Transverse colon (tissue), 4 donors: ENCODE results near the gene BAIAP2. TPM values are rescaled to one million over a fixed set of nuclear protein-coding genes. Genes with fewer than 3 reads are reported as not detected.

ENCODE experiments used
- DNase-seq: peaks from one replicate; pipeline ENCODE4 v3.0.0-alpha.2; 2019
- H3K27ac ChIP-seq, 4 donors: fragments of 200-600 bp; sonication (generic); 2 replicates each; pipeline ENCODE4 v1.5.1; 2016 to 2018; ENCODE audit warnings: inconsistent platforms in 4 of 4
- H3K27me3 ChIP-seq: fragments of 200-600 bp; sonication (generic); 2 replicates; pipeline ENCODE4 v1.5.1; 2017; ENCODE audit warnings: inconsistent platforms
- H3K36me3 ChIP-seq, 4 donors: fragments of 200-600 bp; sonication (generic); 2 replicates each; pipeline ENCODE4 v1.5.1; 2017 to 2019; ENCODE audit warnings: inconsistent platforms in 4 of 4
- H3K4me1 ChIP-seq, 4 donors: fragments of 200-600 bp; sonication (generic); 2 replicates each; pipeline ENCODE4 v1.5.1; 2017 to 2020; ENCODE audit warnings: inconsistent platforms in 4 of 4
- H3K4me3 ChIP-seq, 4 donors: fragments of 200-600 bp; sonication (generic); 1 replicate in 1 of 4; 2 replicates in 3 of 4; pipeline versions ENCODE4 v1.5.1 to v1.6.1; 2017 to 2019; ENCODE audit warnings: inconsistent platforms in 4 of 4
- H3K9me3 ChIP-seq, 2 donors: fragments of 200-600 bp; sonication (generic); 2 replicates each; pipeline ENCODE4 v1.5.1; 2017 to 2019; ENCODE audit warnings: inconsistent platforms in 2 of 2
- CTCF ChIP-seq, 5 experiments: fragments of 200-600 bp in 3 of 5; fragments of 450-650 bp in 2 of 5; sonication (generic) in 3 of 5; IDR thresholded peaks; 1 replicate in 2 of 5; 2 replicates in 3 of 5; pipeline ENCODE4 v1.5.1; 2016 to 2017; ENCODE audit warnings: antibody characterized with exemption in 5 of 5, inconsistent platforms in 3 of 5, mild to moderate bottlenecking in 2 of 5, moderate library complexity in 1 of 5
- EP300 ChIP-seq: sonication (generic); formaldehyde crosslinking; IDR thresholded peaks from one replicate; pipeline ENCODE4 v1.6.1; 2017; ENCODE audit warnings: antibody characterized with exemption, low read depth
- POLR2A ChIP-seq: fragments of 450-650 bp; IDR thresholded peaks from one replicate; pipeline ENCODE4 v1.6.1; 2016; ENCODE audit warnings: antibody characterized with exemption, mild to moderate bottlenecking, moderate library complexity
- POLR2AphosphoS5 ChIP-seq, 3 donors: sonication (generic); formaldehyde crosslinking; IDR thresholded peaks; one replicate each; pipeline ENCODE4 v1.6.1; 2016; ENCODE audit warnings: antibody characterized with exemption in 3 of 3
- WGBS, 2 donors: methylation state at CpG; one replicate each; pipeline ENCODE4 v1.1.5; 2018; ENCODE audit warnings: low coverage in 1 of 2; 5-methylcytosine and 5-hydroxymethylcytosine counted together
- in situ Hi-C, 4 donors: fragments of 200-750 bp; cut with MboI; loops; one replicate each; pipeline versions ENCODE4 v1.15.0 to v1.15.1; 2017; ENCODE audit warnings: low sequenced_read_pairs in 3 of 4, low pct_ligation_motif_present in 1 of 4, low pct_unique_long_range_greater_than_20kb in 1 of 4
- intact Hi-C: fragments of 100-400 bp; cut with DNase I; formaldehyde crosslinking; loops from one replicate; pipeline ENCODE4 v1.15.1; 2023; ENCODE audit warnings: low total_unique reads
- total RNA-seq, 4 donors: library from RNA; depleted of rRNA; stranded (reverse); fragments of >200 nt; gene quantifications; one replicate each; pipeline ENCODE4 v1.1.0, GENCODE V29; 2016

The BAIAP2 gene
- total RNA-seq, 4 donors from 2014 or later: 11.7 to 62.1 (median 39.6) TPM

- 78% methylated on average over 16 of the region's 19 CpGs; no CpG with 5 or more reads in 1 of the 2 donors for WGBS, 2 donors
- Histone ChIP-seq H3K27ac (peak overlapping the region in 1 of 4 donors; percentile 40), H3K4me3 (no peak overlapping the region), H3K36me3 (no peaks in the 10 kb centered on the region), H3K27me3 (no peaks in the 10 kb centered on the region), H3K4me1 (peaks cover 7 to 53% (median 37%) of the 10 kb centered on the region in 4 donors), H3K9me3 (no peaks in the 10 kb centered on the region)
- DNase-seq: no peak
- intact Hi-C loops: no loop called here
- TF ChIP-seq POLR2A (no peak), POLR2AphosphoS5 (IDR thresholded peaks at IDR 0.05) (no peak), CTCF (IDR thresholded peaks at IDR 0.05) (no peak), EP300 (no peak)
- in situ Hi-C loops: no loop called here
Measured at GRCh38 chr17:81064678-81065475, 29.9 kb downstream of the BAIAP2 start.

GRCh38 chr17:81065500-81065899 lies 30.5 kb downstream of the BAIAP2 start:
- DNase-seq: no peak
- no peak overlapping the region for H3K4me3 ChIP-seq
- WGBS, 2 donors: 71% methylated on average over 9 of the region's 10 CpGs; no CpG with 5 or more reads in 1 of the 2 donors
- H3K9me3 ChIP-seq: no peaks in the 10 kb centered on the region
- H3K27me3 ChIP-seq: no peaks in the 10 kb centered on the region
- peak overlapping the region in 1 of 4 donors; percentile 40 for H3K27ac ChIP-seq
- H3K36me3 ChIP-seq: no peaks in the 10 kb centered on the region
- intact Hi-C loops (no loop called here), in situ Hi-C loops (no loop called here)
- TF ChIP-seq POLR2A: no peak
- no peak for TF ChIP-seq POLR2AphosphoS5 (IDR thresholded peaks at IDR 0.05)
- no peak for TF ChIP-seq EP300
- no peak for TF ChIP-seq CTCF (IDR thresholded peaks at IDR 0.05)
- peaks cover 7 to 48% (median 35%) of the 10 kb centered on the region in 4 donors for H3K4me1 ChIP-seq

- TF ChIP-seq CTCF (IDR thresholded peaks at IDR 0.05): no peak
- TF ChIP-seq POLR2A: no peak
- no peak for TF ChIP-seq POLR2AphosphoS5 (IDR thresholded peaks at IDR 0.05)
- no peak for TF ChIP-seq EP300
- no peaks in the 10 kb centered on the region for H3K36me3 ChIP-seq
- H3K4me3 ChIP-seq: no peak overlapping the region
- no peak for DNase-seq
- H3K4me1 ChIP-seq: peaks cover 7 to 44% (median 30%) of the 10 kb centered on the region in 4 donors
- intact Hi-C loops (no loop called here), in situ Hi-C loops (no loop called here)
- WGBS, 2 donors: 59% methylated on average over 9 of the region's 9 CpGs; no CpG with 5 or more reads in 1 of the 2 donors
- H3K27me3 ChIP-seq: no peaks in the 10 kb centered on the region
- no peaks in the 10 kb centered on the region for H3K9me3 ChIP-seq
- H3K27ac ChIP-seq: peak overlapping the region in 1 of 4 donors; percentile 40
Measured at GRCh38 chr17:81066072-81066471, 31.1 kb downstream of the BAIAP2 start.

- Histone ChIP-seq H3K36me3 (no peaks in the 10 kb centered on the region), H3K9me3 (no peaks in the 10 kb centered on the region), H3K27me3 (no peaks in the 10 kb centered on the region), H3K27ac (peak overlapping the region in 1 of 4 donors; percentile 40), H3K4me3 (no peak overlapping the region), H3K4me1 (peaks cover 7 to 36% (median 29%) of the 10 kb centered on the region in 4 donors)
- TF ChIP-seq EP300 (no peak), POLR2AphosphoS5 (IDR thresholded peaks at IDR 0.05) (no peak), POLR2A (no peak), CTCF (IDR thresholded peaks at IDR 0.05) (no peak)
- no peak for DNase-seq
- WGBS, 2 donors: 90 to 91% methylated on average over 2 to 14 of the region's 16 CpGs
- in situ Hi-C loops (no loop called here), intact Hi-C loops (no loop called here)
Measured at GRCh38 chr17:81066771-81067315, 31.9 kb downstream of the BAIAP2 start.
